ENCODE results near the gene HPCA. TPM values are rescaled to one million over a fixed set of nuclear protein-coding genes. Genes with fewer than 3 reads are reported as not detected.

Gene HPCA
- total and polyA plus RNA-seq, 2 experiments from 2014 or later, result 0.85 TPM; not detected in 1

DNA sequence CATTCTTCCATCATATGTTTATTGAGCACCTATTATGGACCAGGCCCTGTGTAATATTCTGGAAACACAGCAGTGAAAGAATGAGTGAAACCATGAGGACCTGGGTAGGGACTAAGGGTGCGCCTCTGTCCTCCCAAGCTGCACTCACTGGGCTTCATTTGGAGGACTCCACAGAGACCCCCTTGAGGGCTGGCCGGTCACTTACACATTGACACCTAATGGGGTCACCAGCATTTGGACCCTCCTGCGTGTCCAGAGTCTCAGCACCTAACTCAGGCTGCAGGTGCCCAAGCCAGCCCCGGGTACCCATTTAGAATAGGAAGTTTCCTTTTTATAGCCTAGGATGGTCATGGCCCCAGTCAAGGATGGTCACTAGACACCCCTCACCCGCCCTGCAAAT is 12.8 kb upstream of the HPCA start:
- Histone ChIP-seq H4K20me1 (ENCODE audit: insufficient read depth, poor library complexity, severe bottlenecking) (no peaks in the 10 kb centered on the region), H3K9me2 (replicated peaks; ENCODE audit: insufficient read depth) (no peaks in the 10 kb centered on the region), H3K27ac (no peak overlapping the region), H3K4me3 (no peak overlapping the region), H2AFZ (no peak overlapping the region), H3K4me1 (ENCODE audit: insufficient read depth) (peaks cover 11% of the 10 kb centered on the region), H3K4me2 (no peak overlapping the region), H3K79me2 (no peaks in the 10 kb centered on the region), H3K36me3 (replicated peaks; ENCODE audit: insufficient read depth, low read depth) (no peaks in the 10 kb centered on the region), H3K27me3 (peaks cover 27% of the 10 kb centered on the region), H3K9me3 (ENCODE audit: low read depth) (no peaks in the 10 kb centered on the region)
- TF ChIP-seq EZH2 (IDR thresholded peaks at IDR 0.05; ENCODE audit: borderline replicate concordance) (no peak), EZH2phosphoT487 (IDR thresholded peaks at IDR 0.05; ENCODE audit: low read depth, severe bottlenecking, unreplicated experiment) (no peak)
- TF ChIP-seq, protein P1, sequence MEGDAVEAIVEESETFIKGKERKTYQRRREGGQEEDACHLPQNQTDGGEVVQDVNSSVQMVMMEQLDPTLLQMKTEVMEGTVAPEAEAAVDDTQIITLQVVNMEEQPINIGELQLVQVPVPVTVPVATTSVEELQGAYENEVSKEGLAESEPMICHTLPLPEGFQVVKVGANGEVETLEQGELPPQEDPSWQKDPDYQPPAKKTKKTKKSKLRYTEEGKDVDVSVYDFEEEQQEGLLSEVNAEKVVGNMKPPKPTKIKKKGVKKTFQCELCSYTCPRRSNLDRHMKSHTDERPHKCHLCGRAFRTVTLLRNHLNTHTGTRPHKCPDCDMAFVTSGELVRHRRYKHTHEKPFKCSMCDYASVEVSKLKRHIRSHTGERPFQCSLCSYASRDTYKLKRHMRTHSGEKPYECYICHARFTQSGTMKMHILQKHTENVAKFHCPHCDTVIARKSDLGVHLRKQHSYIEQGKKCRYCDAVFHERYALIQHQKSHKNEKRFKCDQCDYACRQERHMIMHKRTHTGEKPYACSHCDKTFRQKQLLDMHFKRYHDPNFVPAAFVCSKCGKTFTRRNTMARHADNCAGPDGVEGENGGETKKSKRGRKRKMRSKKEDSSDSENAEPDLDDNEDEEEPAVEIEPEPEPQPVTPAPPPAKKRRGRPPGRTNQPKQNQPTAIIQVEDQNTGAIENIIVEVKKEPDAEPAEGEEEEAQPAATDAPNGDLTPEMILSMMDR (IDR thresholded peaks at IDR 0.05; ENCODE audit: poor library complexity), result no peak
- 90% methylated on average over 5 of the region's 5 CpGs for WGBS (ENCODE audit: low lambda C conversion rate, missing lambda C conversion rate)
- DNase-seq (ENCODE audit: low spot score), result no peak

DNA sequence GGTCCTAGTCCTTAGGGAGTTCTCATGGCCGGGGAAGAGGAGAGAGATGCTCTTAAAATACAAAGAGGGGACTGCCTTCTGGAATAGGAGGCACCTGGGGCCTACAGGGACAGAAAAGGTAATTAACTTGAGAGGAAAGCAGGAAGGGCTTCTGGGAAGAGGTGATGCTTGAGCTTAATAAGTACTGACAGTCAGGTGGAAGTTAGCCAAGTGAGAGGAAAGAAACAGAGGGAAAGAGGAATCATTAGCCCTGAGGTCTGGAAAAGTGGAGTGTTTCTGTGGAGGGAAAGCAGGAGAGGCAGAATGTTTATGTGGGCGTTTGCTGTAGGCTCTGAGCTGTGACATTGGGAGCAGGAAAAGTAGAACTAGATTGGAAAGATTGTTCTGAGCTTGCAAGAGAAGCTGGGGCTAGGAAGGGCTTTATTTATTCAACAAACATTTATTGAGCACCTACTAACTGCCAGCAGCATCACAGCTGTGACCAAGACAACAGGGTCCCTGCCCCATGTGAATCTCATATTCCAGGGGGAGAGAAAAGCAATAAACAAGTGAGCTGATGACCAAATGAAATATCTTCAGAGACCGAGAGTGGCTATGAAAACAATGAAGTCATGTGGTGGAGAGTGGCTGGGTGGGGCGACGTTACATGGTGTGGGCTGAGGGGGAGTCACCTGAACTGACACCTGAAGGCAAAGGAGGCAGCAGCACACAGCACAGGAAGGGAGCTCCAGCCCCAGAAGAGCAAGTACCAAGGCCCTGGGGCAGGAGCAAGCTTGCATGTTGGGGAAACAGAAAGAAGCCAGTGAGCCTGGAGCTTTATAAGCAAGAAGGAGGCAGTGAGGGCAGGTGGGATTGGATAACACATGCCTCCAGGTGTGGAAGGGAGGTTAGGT is 11.2 kb upstream of the HPCA start:
- no peaks in the 10 kb centered on the region for H3K79me2 ChIP-seq
- H3K4me2 ChIP-seq, result no peak overlapping the region
- no peak overlapping the region for H3K27ac ChIP-seq
- H3K4me3 ChIP-seq, result no peak overlapping the region
- peaks cover 21% of the 10 kb centered on the region for H3K27me3 ChIP-seq
- H3K4me1 ChIP-seq (ENCODE audit: insufficient read depth), result peaks cover 6% of the 10 kb centered on the region
- no peak overlapping the region for H2AFZ ChIP-seq
- H3K9me3 ChIP-seq (ENCODE audit: low read depth), result no peaks in the 10 kb centered on the region
- 69% methylated on average over 5 of the region's 5 CpGs for WGBS (ENCODE audit: low lambda C conversion rate, missing lambda C conversion rate)
- no peak for DNase-seq (ENCODE audit: low spot score)
- TF ChIP-seq, protein P1 (IDR thresholded peaks at IDR 0.05; ENCODE audit: poor library complexity), result no peak
- TF ChIP-seq EZH2phosphoT487 (IDR thresholded peaks at IDR 0.05; ENCODE audit: low read depth, severe bottlenecking, unreplicated experiment), result no peak
- no peak for TF ChIP-seq EZH2 (IDR thresholded peaks at IDR 0.05; ENCODE audit: borderline replicate concordance)
- no peaks in the 10 kb centered on the region for H3K9me2 ChIP-seq (replicated peaks; ENCODE audit: insufficient read depth)
- H3K36me3 ChIP-seq (replicated peaks; ENCODE audit: insufficient read depth, low read depth), result no peaks in the 10 kb centered on the region
- H4K20me1 ChIP-seq (ENCODE audit: insufficient read depth, poor library complexity, severe bottlenecking), result no peaks in the 10 kb centered on the region

DNA sequence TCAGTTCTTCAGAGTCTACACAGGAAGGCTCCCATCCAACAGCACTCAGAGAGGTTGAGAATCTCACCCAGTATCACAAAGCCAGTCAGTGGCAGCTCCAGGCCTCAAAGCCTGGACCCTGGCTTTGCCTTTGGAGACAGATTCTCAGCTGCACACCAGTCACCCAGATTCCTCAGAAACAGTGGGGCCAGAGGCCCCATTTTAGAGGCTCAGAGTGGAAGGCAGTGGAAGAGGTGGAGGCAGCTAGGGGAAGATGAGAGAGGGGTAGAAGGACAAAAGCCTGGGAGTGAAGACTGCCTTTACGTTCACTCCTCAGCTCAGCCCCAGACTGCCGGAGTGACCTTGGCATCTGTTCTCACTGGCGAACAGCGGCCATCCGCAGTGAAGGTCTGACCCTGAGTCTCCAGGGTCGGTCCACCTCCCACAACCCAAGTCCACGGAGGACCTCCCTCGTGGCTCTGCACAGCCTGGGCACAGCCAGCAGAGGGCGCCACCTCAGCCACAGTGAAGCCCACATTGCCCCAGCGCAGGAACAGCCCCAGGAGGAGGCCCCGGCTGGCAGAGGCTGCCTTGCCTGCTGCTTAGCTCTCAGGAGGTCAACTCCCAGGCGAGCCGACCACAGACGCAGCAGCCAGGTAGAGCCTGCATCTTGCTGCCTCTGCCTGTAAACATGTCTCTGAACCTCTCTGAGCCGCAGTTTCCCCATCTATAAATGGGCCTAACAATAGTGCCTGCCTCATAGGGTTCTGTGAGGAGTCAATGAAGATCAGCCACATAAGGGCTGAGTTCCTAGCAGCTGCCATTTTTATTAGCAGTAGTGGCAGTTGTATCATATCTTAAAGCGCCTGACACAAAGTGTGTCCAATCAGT is 9.7 kb upstream of the HPCA start:
- Histone ChIP-seq H4K20me1 (ENCODE audit: insufficient read depth, poor library complexity, severe bottlenecking) (no peaks in the 10 kb centered on the region), H3K27ac (no peak overlapping the region), H3K4me3 (no peak overlapping the region), H3K36me3 (replicated peaks; ENCODE audit: insufficient read depth, low read depth) (no peaks in the 10 kb centered on the region), H3K79me2 (no peaks in the 10 kb centered on the region), H2AFZ (no peak overlapping the region), H3K9me2 (replicated peaks; ENCODE audit: insufficient read depth) (no peaks in the 10 kb centered on the region), H3K4me1 (ENCODE audit: insufficient read depth) (no peaks in the 10 kb centered on the region), H3K4me2 (no peak overlapping the region), H3K27me3 (peaks cover 15% of the 10 kb centered on the region), H3K9me3 (ENCODE audit: low read depth) (no peaks in the 10 kb centered on the region)
- WGBS (ENCODE audit: low lambda C conversion rate, missing lambda C conversion rate), result 59% methylated on average over 16 of the region's 16 CpGs
- TF ChIP-seq, protein P1 (IDR thresholded peaks at IDR 0.05; ENCODE audit: poor library complexity), result peak; percentile 57
- TF ChIP-seq EZH2 (IDR thresholded peaks at IDR 0.05; ENCODE audit: borderline replicate concordance), result no peak
- DNase-seq (ENCODE audit: low spot score), result peak; percentile 46
